Fibroblast of skin of back (primary cell): ENCODE data around the gene GGTLC1.
"Not testable (repeated sequence)": the region's sequence is repeated elsewhere in the genome, so short reads cannot be mapped to it uniquely, and the experiment has no call there.

Experiments
- DNase-seq: peaks from one replicate; pipeline ENCODE4 v3.0.0-alpha.2; 2013

Gene GGTLC1

DNA sequence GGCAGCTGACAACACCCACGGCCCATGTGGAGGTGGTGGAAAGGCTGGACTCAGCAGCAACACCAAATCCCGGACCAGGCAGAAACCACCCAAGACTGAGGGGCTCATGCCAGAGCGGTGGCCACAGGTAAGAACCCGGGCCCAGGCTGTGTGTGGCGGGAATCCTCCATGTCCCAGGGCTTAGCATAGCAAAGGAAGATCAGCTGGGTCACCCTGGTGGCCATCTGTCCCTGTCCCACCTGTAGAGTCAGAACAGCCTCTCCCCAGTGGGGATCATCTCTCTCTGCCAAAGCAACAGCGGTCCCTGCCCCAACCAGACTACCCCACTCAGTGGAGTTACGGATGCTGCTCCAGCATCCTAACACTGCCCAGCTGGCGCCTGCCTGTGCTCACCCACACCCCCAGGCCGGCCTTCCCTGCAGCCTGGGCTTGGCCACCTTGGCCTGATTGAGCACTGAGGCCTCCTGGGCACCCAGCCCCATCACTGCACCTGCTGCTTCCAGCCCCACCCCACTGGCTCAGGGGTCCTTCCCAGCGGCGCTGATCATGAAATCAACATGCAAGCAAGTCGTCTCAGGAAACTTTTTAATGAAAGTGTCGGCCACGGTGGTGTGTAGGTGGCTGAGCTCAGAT is 5.5 kb upstream of the GGTLC1 start:
- not testable (repeated sequence) for DNase-seq

DNA sequence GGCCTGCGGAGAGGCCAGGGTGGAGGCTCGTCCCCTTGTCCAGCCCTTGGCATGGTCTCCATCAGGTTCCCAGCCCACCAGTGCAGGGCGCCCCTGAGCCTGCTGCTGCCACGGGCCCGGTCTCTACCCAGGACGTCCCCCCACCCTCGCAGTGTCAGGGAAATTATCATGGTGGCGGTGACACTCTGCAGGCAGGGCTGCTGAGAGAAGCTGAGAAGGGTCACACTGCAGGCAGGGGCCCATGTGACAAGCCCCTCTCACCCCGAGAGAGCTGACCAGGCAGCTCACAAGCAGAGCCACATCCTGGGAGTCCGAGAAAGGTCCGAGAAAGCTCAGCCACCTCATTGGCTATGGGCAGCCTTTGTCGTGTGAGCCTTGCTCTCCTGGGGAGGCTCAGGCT is 4.9 kb upstream of the GGTLC1 start:
- not testable (repeated sequence) for DNase-seq

DNA sequence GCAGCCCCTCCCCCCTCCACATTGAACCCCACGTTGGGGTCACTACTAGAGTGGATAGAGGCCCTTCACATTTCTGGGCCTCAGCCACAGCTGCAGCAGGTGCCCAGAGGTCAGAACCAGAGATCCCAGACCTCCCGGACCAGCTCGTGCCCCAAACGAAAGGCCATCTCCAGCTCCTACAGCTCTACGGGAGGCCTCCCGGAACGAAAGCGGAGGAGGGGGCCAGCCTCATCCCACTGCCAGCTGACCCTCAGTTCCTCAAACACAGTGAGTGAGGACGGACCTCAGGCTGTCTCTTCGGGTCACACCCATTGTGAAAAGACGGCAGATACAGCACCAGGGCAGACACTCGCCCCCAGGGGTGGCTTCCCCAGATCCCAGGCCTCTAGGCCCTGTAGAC is 1.7 kb upstream of the GGTLC1 start:
- DNase-seq, result not testable (repeated sequence)

DNA sequence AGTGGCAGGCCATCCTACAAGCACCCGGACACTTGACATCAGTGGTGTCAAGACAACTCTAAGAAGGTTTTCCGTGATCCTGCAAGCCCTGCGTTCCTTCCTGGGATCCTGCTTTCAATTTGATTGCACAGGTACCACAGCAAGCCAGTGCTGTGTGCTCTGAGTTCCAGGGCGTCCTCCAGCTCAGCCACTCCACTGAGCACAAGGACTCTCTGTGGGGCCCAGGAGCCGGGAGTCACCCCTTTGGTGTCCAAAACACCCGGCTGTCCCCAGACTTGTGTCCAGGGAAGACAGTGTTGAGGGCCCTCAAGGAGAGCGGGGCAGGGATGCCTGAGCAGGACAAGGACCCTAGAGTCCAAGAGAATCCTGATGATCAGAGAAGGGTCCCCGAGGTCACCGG is 387 bp upstream of the GGTLC1 start:
- DNase-seq, result not testable (repeated sequence)

DNA sequence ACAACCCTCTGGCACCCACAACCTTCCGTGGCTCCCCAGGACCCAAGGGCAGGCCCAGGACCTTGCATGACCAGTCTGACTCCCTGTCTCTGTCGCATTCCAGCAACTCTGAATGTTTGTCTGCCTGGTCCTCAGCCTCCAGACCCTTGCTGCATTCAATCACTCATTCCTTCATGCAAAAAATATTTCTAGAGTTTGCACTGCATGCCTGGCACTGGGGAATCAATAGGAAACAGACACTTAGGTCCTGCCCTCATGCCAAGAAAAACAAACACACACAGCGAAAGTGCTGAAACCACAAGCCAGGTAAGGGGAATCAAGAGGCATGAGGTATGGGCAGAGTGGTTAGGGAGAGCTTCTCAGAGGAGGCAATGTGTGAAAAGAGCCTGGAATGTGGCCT is 1.9 kb downstream of the GGTLC1 start:
- not testable (repeated sequence) for DNase-seq

DNA sequence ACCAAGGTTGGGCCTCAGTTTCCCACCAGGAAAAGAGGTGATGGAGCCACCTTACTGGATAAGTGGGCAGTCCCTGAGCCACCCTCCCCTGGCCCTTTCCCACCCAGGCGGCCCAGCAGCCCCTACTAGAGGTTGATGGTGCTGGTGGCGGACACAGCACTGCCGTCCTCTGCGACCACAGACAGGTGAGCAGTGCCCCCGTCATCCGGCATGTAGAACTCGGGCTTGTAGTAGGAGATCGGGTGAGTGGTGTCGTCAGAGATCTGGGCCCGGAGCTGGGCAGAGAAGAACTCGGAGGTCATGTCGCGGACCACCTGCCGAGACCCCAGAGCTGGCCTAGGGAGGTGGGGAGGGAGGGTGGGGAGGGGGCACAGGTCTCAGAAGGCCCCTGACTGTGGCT is 2.3 kb downstream of the GGTLC1 start:
- not testable (repeated sequence) for DNase-seq

DNA sequence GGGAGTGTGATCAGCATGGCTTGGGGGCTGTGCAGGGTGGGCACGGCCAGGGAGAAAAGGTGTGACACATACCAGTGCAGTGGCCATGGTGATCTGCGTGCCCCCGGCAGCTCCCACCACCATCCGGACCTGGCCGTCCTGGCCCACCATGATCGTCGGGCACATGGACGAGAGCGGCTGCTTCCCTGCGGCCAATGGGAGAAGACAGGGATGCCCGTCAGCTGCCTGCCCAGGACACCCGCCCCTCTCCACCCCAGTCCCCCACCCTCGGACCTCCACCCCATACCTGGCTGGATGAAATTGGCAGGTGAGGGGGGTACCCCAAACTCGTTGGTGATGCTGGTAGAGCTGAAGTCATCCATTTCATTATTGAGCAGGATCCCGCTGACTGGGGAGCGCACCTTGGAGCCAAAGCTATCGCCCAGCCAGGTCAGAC is 2.8 kb downstream of the GGTLC1 start:
- DNase-seq, result not testable (repeated sequence)

DNA sequence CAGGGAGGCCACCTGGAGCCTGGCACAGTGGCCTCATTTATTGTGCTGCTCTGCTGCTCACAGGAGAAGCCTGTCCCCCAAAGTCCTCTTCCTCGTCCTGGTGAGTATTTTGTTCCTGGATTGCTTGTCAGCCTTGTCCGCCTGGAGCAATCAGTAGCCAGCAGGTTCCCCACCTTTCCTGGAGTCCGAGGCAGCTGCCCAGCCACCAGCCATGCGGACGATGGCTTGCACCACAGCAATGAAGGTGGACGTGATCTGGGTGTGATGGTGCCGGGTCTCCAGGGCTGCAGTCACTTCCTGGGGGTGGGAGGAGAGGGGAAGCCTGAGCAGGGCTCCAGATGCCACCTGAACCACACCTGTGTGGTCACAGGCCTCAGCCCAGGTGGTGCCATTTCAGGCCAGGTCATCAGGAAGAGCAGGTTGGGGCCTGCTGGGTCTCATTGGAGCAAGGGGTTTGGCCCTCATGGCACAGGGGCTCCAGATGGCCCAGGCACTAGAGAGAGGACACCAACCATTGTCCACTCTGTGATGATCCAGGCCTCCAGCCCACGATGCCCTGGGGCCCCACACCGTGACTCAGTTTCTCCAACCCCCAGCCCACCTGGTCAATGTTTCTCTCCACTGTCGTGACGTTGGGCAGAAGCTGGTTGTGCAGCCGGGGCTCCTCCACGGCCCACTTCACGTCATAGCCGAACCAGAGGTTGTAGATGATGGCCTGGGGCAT is 3.4 kb downstream of the GGTLC1 start:
- DNase-seq, result not testable (repeated sequence)

DNA sequence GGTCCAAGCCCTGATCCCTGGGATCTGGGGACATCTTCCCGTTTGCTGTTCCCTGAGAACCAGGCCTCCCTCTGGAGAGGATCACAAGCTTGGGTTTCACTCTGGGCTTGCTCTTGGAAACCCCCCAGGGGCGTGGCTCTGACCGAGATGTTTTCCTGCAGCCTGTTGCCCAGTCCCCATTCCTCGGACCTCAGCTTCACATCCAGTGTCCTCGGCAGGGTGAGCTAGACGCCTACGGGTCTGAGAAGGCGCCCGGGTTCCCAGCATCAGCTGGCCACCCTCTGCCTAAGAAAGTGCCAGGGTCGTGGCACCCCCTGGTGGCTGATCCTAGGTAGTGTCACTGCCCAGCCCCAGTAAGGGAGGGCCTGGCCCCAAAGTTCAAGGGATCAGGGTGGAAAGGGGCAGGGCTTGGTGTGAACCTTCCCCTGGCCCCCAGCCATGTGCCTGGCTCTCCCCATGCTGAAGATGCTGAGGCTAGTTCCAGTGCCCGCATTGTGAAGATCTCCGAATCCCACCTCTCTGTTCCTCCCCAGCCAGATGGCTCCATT is 4.0 kb downstream of the GGTLC1 start:
- not testable (repeated sequence) for DNase-seq

DNA sequence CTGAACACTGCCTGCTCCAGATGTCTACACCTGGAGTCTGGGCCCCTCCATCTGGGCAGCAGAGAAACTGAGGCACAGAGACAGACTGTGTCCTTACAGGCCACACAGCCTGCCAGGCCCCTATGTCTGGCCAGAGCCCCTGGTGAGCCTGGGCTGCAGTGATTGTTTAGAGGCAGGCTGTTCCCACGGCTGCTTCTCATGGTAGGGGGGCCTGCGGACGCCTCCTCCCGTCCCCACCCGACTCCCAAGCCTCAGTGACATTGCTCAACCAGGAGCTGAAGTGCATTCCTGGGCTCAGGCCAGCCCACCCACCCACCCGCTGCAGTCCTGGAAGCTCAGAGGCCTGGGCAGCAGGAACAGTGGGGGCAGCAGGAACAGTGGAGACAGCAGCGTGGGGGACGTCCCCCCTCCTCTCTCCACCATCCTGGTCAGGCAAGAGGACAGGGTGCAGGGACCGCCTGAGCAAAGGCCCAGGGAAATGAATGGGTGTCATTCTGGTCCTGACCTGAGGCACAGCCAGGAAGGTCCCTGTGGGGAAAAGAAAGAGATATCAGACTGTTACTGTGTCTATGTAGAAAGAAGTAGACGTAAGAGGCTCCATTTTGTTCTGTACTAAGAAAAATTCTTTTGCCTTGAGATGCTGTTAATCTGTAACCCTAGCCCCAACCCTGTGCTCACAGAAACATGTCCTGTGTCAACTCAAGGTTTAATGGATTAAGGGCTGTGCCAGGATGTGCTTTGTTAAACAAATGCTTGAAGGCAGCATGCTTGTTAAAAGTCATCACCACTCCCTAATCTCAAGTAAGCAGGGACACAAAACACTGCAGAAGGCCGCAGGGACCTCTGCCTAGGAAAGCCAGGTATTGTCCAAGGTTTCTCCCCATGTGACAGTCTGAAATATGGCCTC is 6.2 kb downstream of the GGTLC1 start:
- DNase-seq, result not testable (repeated sequence)

DNA sequence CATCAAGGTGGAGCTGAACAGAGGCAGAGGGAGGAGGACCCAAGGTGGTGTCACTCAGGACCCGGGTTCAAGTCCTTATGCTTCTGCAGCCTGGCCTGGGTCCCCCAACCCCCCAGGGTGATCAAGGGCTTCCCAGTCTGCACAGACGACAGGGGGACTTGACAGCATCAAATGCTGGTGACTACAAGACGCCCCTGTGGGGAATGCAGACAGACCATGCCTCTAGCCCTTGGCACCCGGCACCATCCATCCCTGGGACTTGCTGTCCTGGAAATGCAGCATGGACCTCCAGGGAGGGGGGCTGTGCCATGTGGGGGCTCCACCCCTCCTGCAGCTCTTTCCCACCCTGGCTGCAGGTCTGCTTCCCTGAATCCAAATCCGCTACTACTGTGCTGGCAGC is 7.1 kb downstream of the GGTLC1 start:
- not testable (repeated sequence) for DNase-seq

DNA sequence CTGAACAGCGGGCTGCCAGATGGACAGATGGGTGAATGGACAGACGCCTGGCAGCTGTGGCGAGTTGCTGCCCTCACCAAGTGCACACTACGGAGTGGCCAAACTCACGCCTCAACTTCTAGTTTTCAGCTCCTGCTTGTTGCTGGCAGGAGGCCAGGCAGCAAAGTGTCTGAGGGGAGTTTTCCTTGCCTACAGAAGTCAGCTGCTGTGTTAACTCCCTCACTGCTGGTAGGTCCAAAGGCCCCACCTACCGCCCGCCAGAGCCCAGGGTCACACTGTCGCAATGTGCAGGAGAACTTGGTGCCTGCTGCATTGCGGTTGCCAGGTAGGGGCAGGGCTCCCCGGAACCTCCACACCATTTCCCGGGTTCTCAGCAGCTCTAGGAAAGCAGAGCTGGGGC is 7.6 kb downstream of the GGTLC1 start:
- not testable (repeated sequence) for DNase-seq

DNA sequence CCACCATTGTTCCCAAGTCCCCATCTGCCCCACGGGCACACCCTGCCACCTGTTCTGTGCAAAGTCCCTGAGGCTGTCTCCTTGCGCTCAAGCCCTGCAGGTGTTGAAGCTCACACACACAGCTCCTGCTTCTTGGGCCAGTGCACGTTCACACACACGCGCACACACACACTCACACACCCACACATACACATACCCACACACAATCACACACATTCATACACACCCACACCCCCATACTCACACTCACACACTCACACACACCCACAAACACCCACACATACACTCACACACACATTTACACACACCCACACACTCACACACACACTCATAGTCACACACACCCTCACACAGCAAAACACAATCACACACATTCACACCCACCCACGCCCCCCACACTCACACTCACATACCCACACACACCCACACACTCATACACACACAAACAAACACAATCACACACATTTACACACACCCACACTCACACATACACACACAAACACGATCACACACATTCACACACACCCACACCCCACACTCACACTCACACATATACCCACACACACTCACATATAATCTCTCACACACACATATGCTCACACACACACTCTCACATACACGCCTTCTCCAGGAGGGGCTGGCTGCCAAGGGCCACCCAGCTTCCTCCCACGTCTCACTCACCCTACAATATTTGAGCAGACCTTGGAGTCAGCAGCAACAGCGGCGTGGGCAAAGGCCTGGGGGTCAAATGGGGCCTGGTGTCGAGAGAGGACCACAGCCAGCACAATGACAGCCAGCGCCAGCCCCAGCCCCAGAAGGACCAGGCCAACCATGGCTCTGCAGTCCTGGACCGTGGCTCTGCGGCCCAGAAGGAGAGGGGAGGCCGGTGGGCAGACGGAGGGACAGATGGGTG is 8.4 kb downstream of the GGTLC1 start:
- not testable (repeated sequence) for DNase-seq

DNA sequence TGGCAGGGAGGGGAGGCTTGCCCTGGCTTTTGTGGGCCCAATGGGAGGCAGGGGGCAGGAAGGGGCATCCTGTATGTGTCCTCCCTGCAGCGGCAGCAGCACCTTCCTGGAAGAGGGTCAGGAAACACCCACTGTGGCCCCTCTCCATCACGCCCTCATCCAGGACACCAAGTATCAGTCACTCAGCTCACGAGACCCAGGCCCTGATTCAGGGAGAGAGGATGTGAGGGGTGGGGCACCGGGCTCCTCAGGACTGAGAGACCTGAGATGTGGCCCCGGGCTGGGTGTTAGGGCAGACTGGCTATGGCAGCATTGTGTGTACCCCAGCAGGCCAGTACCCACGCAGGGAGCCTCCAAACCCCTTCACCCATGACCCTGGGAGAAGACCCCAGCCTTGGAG is 9.2 kb downstream of the GGTLC1 start:
- not testable (repeated sequence) for DNase-seq

DNA sequence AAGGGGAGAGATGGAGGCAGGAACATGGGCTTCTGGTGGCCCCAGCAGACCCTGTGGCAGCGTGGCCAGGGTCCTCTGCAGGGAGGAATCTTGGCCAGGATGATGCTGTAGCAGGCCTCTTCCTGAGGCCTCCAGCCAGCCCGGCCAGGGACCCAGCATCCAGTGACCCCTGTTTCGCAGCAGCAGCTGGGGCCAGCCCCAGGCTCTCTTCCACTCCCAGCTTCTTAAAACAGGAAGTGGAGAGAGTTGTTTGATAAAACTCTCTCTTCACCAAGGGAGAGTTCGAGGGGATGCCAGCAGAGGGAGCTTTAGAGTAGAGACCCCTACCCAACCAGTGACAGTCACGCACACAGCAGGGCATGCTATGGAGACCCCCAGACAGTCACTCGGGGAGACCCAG is 10.1 kb downstream of the GGTLC1 start:
- DNase-seq, result not testable (repeated sequence)

DNA sequence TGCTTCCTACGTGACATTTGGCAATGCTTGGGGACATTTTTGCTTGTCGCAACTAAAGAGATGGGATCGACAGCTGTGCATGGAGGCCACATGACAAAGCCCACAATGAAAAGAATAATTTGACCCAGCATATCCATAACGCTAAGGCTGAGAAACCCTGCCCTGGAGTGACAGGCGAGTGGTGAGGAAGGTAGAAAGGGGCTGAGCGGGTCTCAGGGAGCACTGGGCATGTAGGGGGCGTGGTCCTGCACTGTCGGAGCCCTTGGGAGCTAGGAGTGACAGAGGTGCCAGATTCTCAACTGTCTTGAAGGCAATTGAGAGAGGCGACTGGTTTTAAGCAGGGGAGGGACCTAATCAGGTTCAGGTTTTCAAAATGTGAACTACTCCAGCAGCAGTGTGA is 13.6 kb downstream of the GGTLC1 start:
- DNase-seq, result no peak

DNA sequence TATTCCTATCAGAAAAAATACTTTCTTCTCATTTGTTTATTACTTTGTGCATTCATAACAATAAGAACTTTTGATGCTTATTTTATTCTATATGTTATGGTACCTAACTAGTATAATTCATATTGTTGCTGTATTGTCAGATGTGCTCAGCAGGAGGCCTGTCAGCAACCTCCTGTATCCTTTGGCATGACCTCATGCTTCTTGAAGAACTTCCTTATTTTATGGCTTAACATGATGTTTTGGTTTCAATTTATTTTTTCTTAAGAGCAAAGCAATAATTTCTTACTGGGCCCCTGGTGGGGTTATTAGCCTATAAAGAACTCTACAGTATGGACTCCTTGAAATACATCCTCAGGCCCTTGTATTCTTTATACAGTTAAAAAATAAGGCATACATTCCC is 17.3 kb downstream of the GGTLC1 start:
- DNase-seq, result no peak

DNA sequence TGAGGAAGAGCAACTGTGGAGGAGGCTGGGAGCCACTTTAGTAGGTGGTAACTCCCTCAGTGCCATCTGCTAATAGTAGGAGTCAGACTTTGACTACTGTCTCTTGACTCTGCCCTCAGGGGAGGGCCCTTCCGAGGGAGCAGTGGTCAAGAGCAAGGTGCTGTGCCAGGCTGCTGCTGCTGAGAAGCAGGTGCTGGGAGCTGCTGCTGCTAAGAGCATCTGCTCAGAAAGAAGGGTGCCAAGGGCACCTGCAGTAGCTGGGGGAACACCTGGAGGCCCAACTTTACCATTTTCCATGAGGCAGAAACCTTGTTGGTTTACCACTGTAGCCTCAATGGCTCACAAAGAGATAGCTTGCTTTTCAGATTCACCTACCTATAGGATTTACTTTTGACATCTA is 18.5 kb downstream of the GGTLC1 start:
- DNase-seq, result no peak

DNA sequence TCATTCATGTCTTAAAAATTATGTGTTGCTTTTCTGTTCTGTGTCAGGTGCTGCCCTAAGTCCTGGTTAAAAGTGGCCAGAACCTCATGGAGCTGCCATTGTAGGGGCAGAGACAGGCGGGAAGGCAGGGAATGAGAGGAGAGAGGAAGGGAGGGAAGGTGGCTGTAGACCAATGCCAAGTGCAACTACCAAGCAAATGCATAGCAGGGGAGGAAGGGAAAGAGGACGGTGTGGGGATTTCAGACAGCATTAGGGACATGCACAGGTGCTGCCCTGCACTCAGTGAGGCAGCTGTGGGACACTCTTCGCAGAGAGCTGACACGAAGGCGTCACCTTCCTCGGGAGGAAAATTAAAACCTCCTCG is 21.0 kb downstream of the GGTLC1 start:
- DNase-seq, result no peak

DNA sequence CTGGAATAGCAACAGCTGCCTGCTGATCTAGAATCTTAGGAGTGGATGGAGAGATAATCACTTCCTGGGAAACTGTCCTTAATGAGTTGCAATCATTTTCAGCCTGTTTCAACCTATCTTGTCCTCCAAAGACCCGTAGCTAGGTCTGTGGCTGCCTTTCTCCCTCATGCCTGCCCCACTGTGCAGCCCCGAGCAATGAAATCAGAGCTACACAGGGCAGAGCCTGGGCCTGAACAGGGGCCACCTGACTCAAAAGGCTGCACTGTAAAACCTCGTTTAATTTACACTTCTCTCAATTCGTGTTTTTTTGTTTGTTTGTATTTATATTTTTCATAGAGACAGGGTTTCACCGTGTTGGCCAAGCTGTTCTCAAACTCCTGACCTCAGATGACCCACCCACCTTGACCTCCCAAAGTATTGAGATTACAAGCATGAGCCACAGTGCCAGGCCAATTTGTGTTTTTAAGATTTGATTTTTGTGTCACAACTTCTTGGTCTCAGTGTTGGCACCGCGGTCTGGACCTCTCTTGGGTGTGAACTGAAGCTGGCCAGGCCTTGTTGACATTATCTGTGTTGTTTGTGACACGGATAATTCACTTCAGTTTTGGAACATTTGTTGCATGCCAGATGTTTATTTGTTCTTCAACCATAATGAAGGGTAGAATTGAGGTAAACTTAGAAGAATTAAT is 21.5 kb downstream of the GGTLC1 start:
- DNase-seq, result no peak

DNA sequence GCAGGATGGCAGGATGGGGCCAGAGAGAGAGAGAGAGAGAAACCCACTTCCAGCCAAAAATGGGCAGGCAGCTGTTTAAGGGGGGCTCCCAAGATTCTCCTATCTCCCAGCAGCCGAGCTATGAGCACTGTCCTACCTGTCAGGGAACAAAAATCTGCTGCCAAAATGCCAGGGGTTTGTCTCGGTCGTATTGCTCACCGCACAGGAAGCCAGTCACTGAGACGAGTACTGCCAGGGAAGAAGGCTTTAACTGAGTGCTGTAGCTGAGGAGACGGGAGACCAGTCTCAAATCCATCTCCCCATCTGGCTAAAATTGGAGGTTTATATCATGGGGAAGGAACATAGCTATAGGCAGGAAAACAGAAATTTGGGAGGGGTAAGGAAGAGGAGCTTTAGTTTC is 22.3 kb downstream of the GGTLC1 start:
- DNase-seq, result no peak
